DOHH2 (cell line): ENCODE results near the gene GDF2.

Experiments
- H3F3A ChIP-seq: fragments of 200-600 bp; sonication (generic), shearing (Covaris generic); 2 replicates; pipeline ENCODE4 v1.6.0; 2016; ENCODE audit warnings: antibody characterized with exemption, mild to moderate bottlenecking; ENCODE audit not compliant: control insufficient read depth, insufficient read depth
- H3K27ac ChIP-seq: fragments of 200-600 bp; sonication (generic); 2 replicates; pipeline ENCODE4 v1.5.1; 2014; ENCODE audit warnings: low read depth, mild to moderate bottlenecking, low read length, moderate library complexity
- H3K27me3 ChIP-seq: fragments of 200-600 bp; sonication (generic); 2 replicates; pipeline ENCODE4 v1.6.1; 2014; ENCODE audit warnings: mild to moderate bottlenecking, low read length, mixed read lengths; ENCODE audit not compliant: control insufficient read depth
- H3K36me3 ChIP-seq: fragments of 200-600 bp; sonication (generic); 2 replicates; pipeline ENCODE4 v1.6.1; 2014; ENCODE audit warnings: mild to moderate bottlenecking, low read length, moderate library complexity, mixed read lengths; ENCODE audit not compliant: control insufficient read depth
- H3K4me1 ChIP-seq: fragments of 200-600 bp; sonication (generic); 2 replicates; pipeline ENCODE4 v1.6.1; 2014; ENCODE audit warnings: mild to moderate bottlenecking, low read length, mixed read lengths; ENCODE audit not compliant: control insufficient read depth
- H3K4me2 ChIP-seq: fragments of 200-600 bp; sonication (generic); 2 replicates; pipeline ENCODE4 v1.6.0; 2014; ENCODE audit warnings: mild to moderate bottlenecking, low read length, moderate library complexity
- H3K4me3 ChIP-seq: fragments of 200-600 bp; sonication (generic); 2 replicates; pipeline ENCODE4 v1.5.1; 2014; ENCODE audit warnings: mild to moderate bottlenecking, low read length, mixed read lengths
- H3K79me2 ChIP-seq: fragments of 200-600 bp; sonication (generic); 2 replicates; pipeline ENCODE4 v1.6.1; 2014; ENCODE audit warnings: mild to moderate bottlenecking, low read length, mixed read lengths; ENCODE audit not compliant: control insufficient read depth
- H3K9me2 ChIP-seq: fragments of 200-600 bp; sonication (generic); replicated peaks from 2 replicates; pipeline ENCODE4 v1.6.1; 2014; ENCODE audit warnings: mild to moderate bottlenecking, low read length, mixed read lengths; ENCODE audit not compliant: control insufficient read depth
- H3K9me3 ChIP-seq: fragments of 200-600 bp; sonication (generic); 2 replicates; pipeline ENCODE4 v1.6.1; 2014; ENCODE audit warnings: antibody characterized with exemption, low read length, mixed read lengths; ENCODE audit not compliant: control insufficient read depth, insufficient read depth
- H4K20me1 ChIP-seq: fragments of 200-600 bp; sonication (generic); 2 replicates; pipeline ENCODE4 v1.6.0; 2014; ENCODE audit warnings: low read depth, mild to moderate bottlenecking, antibody characterized with exemption, low read length, moderate library complexity; ENCODE audit not compliant: control insufficient read depth, insufficient read depth
- EZH2phosphoT487 ChIP-seq: fragments of 200-600 bp; sonication (generic); IDR thresholded peaks from 2 replicates; pipeline ENCODE4 v1.6.1; 2017; ENCODE audit warnings: borderline replicate concordance, mild to moderate bottlenecking, antibody characterized with exemption, low read length, moderate library complexity, mixed read lengths
- TF ChIP-seq, protein P1 (sequence below): fragments of 200-600 bp; sonication (generic); IDR thresholded peaks from one replicate; pipeline ENCODE4 v1.5.1; 2014; ENCODE audit warnings: antibody characterized with exemption, mild to moderate bottlenecking, low read depth, low read length; ENCODE audit not compliant: poor library complexity, severe bottlenecking

Gene GDF2

DNA sequence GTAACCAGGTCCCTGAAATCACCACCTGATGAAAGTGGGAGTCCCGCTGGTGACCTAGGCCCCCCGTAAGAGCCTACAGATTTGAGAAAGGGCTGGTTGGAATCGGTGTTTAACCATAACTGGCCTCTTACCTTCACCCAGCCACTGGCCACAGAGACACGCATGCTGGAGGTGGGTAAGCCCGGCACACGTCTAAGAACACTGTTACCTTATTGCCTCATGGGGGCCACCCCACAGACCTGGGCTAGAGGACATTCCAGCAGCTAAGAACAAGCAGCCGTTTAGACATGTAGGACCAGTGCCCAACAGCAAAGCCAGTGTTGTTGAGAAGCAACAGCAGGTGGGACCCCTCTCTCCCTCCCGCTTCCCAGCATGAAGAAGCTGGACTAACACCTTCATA, 2.5 kb upstream of the GDF2 start:
- Histone ChIP-seq H3K79me2 (no peaks in the 10 kb centered on the region), H3K4me2 (no peak overlapping the region), H3K9me3 (no peaks in the 10 kb centered on the region), H3K4me3 (no peak overlapping the region), H3K36me3 (no peaks in the 10 kb centered on the region), H3K9me2 (no peaks in the 10 kb centered on the region), H3K27ac (no peak overlapping the region), H4K20me1 (no peaks in the 10 kb centered on the region), H3K27me3 (no peaks in the 10 kb centered on the region), H3K4me1 (no peaks in the 10 kb centered on the region), H3F3A (no peaks in the 10 kb centered on the region)
- TF ChIP-seq, protein P1, sequence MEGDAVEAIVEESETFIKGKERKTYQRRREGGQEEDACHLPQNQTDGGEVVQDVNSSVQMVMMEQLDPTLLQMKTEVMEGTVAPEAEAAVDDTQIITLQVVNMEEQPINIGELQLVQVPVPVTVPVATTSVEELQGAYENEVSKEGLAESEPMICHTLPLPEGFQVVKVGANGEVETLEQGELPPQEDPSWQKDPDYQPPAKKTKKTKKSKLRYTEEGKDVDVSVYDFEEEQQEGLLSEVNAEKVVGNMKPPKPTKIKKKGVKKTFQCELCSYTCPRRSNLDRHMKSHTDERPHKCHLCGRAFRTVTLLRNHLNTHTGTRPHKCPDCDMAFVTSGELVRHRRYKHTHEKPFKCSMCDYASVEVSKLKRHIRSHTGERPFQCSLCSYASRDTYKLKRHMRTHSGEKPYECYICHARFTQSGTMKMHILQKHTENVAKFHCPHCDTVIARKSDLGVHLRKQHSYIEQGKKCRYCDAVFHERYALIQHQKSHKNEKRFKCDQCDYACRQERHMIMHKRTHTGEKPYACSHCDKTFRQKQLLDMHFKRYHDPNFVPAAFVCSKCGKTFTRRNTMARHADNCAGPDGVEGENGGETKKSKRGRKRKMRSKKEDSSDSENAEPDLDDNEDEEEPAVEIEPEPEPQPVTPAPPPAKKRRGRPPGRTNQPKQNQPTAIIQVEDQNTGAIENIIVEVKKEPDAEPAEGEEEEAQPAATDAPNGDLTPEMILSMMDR: no peak
- TF ChIP-seq EZH2phosphoT487: no peak

DNA sequence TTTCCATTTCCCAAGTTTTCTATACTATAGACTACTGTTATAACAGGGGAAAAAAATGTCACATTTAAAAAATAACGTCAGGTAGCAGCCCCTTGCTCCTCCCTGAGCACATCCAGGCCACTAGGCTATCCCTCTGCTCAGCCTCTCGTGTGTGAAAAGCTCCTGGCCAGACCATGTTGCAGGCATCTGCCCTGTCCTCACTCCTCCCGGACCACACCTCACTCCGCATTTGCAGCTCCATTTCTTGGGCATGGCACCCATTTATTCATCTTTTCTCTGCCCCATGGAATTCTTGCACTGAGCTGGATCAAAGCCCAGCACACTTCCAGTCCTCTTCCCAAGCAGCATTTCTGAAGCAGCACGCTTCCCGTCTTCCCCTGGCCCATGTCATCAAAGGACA, 1.4 kb upstream of the GDF2 start:
- no peaks in the 10 kb centered on the region for H3K27me3 ChIP-seq
- TF ChIP-seq, protein P1: no peak
- no peak for TF ChIP-seq EZH2phosphoT487
- no peaks in the 10 kb centered on the region for H3K9me3 ChIP-seq
- H4K20me1 ChIP-seq: no peaks in the 10 kb centered on the region
- no peaks in the 10 kb centered on the region for H3K79me2 ChIP-seq
- H3K4me3 ChIP-seq: no peak overlapping the region
- no peaks in the 10 kb centered on the region for H3K36me3 ChIP-seq
- H3K27ac ChIP-seq: no peak overlapping the region
- H3K9me2 ChIP-seq: no peaks in the 10 kb centered on the region
- no peaks in the 10 kb centered on the region for H3F3A ChIP-seq
- H3K4me1 ChIP-seq: no peaks in the 10 kb centered on the region
- no peak overlapping the region for H3K4me2 ChIP-seq

DNA sequence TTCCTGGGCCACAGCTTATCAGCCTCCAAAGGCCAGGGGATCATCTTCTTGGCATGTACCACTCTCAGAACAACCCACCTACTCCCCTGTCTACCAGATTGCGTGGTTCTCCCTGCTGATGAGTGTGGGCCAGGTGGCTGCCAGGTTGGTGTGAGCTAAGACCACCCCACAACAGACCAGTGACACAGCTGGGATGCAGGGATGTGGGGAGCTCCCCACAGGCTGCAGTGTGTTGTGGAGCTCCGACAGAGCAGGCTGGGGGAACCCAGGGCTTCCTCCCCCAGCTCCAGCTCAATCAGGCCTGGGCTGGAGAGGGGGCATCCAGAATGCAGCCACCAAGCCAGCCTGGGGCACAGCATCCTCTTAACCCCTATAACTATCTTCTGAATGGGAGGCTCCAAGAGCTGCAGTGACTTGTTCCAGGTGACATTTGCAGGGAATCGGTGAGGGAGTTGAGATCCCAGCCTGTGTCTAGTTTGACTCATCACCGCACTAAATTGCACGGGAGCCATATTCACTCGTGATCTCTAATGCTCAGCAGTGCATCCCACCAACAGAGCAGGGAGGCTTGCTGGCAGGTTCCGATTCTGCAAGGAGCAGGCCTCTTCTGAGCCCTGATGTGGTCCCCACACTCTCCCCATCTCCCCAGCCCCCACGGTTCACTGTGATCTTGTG, 596 bp upstream of the GDF2 start:
- TF ChIP-seq, protein P1: no peak
- TF ChIP-seq EZH2phosphoT487: no peak
- H3K4me1 ChIP-seq: no peaks in the 10 kb centered on the region

More for the DNA sequence above, 596 bp upstream of the GDF2 start:
- Histone ChIP-seq H3K36me3 (no peaks in the 10 kb centered on the region), H3K27ac (no peak overlapping the region), H3K4me3 (no peak overlapping the region), H3K27me3 (no peaks in the 10 kb centered on the region), H4K20me1 (no peaks in the 10 kb centered on the region), H3K9me2 (no peaks in the 10 kb centered on the region), H3F3A (no peaks in the 10 kb centered on the region), H3K9me3 (no peaks in the 10 kb centered on the region), H3K79me2 (no peaks in the 10 kb centered on the region), H3K4me2 (no peak overlapping the region)
